HG03095 (cell line): Measurements from ENCODE around the gene PKP4.
"Not testable (repeated sequence)": the region's sequence is repeated elsewhere in the genome, so short reads cannot be mapped to it uniquely, and the experiment has no call there.

Experiments used
- ATAC-seq: cut with Tn5 transposase; IDR thresholded peaks from one replicate; pipeline ENCODE4 v1.9.1; 2021; ENCODE audit warnings: moderate library complexity; ENCODE audit not compliant: unreplicated experiment

Gene PKP4

DNA sequence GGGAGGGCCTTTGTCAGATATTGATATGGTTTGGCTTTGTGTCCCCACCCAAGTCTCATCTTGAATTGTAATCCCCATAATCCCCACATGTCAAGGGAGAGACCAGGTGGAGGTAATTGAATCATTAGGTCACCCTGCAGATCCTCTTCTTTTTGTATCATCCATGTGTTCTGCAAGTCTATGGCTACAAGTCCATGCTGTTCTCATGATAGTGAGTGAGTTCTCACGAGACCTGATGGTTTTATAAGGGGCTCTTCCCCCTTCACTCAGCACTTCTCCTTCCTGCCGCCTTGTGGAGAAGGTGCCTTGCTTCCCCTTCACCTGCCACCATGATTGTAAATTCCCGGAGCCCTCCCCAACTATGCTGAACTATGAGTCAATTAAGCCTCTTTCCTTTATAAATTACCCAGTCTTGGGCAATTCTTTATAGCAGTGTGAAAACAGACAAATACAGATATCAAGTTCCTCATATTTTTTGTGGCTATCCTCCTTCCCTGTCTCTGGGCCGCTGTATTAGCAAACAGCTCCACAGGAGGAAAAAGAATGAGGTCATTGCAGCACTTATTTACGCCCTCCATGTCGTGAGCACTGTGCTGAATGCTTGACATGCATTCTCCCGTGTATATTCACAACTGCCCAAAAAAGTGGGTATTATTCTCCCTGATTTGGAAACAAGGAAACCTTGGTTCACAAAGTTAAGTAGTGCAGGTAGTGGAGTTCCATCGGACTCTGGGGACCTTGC lies 248.1 kb downstream of the PKP4 start:
- ATAC-seq = not testable (repeated sequence)

- ATAC-seq = no peak
Observed at GRCh38 chr2:158712791-158713522, 256.2 kb downstream of the PKP4 start.

DNA sequence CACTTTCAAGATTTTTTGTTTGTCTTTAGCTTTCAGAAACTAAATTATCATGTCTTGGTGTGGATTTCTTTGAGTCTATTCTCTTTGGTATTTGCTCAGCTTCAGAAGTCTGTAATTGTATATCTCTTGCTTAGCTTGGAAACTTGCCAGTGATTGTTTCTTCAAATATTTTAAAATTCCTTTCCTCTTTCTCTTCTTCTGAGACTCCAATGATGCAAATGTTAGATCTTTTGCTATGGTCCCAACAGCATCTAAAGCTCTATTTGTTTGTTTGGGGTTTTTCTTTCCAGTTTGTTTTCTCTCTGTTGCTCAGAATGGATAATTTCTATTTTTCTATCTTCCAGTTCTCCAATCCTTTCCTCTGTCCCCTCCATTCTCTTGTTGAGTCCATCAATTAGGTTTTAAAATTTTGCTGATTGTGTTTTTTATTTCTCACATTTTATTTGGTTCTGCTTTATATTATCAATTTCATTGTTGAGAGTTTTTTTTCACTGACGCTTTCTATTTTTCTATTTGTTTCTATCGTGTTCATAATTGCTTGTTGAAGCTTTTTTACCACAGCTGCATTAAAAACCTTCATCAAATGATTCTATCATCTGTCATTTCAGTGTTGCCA lies 256.9 kb downstream of the PKP4 start:
- no peak for ATAC-seq

DNA sequence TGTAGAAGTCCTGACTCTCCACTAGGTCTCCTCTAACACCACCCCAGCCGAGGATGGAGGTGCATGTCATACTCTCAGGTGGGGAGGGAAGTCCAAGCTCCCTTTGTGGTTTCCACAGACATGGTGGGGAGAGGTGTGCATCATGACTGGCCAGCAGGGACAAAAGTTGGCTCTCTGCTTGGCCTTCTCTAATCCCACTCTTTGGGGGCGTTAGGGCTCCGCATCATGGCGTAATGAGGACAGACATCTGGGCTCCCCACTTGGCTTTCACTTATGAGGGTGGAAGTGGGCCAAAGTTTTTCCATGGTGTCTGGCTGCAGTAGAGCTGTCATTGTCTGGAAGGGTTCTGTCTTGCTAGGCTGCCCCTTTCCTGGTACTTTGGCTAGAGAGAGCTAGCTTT lies 257.7 kb downstream of the PKP4 start:
- no peak for ATAC-seq

- no peak for ATAC-seq
Observed at GRCh38 chr2:158715357-158715756, 258.6 kb downstream of the PKP4 start.

DNA sequence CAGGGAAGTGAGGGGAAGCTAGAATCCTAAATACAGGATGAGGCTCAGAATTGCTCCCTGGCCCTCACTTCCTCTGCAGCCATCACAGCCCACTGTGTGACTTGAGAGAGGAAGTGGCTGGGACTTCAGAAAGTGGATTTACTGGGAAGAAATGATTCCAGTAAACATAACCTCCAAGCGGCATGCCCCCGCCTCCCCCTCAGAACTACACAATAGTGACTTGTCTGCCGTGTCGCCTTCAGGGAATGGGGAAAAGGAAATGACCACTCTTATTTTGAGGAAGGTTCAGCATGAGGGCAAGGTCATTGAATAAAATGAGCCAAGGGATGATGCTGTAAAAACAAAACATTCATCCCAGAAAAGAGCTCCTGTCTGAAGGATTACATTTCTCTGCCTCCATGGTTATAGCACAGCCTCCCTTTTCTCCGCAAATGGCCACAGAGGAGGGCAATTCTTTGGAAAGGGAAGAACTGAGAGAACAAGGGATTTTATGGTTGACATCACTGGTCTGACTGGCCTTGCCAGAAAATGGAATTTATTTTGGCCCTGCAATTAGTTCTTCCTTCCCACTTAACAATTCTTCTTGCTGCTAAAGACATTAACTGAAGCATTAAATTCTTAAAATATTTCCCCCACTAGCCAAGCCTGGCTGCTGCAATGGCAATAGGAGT lies 259.5 kb downstream of the PKP4 start:
- no peak for ATAC-seq

DNA sequence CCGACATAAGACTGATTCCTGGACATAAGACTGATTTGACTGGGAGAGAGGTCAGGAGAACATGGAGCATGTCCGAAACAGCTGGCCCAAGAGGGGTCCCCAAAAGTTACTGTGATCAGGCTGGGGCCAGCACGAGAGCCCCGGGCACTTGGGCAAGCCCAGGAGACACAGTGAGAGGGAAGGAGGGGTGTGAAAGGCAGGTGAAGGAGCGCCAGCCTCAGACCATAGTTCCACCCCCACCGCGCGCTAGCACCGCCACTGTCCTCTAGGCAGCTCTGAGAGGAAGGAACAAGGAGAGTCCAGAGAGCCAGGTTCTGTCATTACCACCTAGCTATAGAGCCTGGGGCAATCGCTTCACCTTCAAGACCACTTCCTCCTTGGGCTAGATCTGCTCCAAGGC lies 260.2 kb downstream of the PKP4 start:
- ATAC-seq = no peak

GRCh38 chr2:158717366-158718195 lies 260.8 kb downstream of the PKP4 start:
- no peak for ATAC-seq

GRCh38 chr2:158718196-158718585 lies 261.4 kb downstream of the PKP4 start:
- no peak for ATAC-seq

DNA sequence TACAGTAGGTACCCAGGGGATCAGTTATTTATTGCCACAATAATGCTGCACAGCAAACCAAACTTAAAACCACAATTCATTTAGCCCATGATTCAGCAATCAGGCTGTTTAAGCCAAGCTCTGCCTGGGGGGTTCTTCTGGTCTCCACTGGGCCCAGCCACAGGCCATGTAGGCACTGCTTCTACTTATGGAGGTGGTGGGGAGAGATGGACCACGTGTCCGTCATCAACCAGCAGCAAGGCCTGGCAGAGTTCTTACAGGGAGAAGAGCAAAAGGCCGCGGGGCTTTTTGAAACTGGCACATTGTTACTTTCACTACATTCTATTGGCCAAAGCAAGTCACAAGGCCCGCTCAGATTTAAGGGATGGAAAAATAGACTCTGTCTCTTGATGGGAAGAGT lies 262.1 kb downstream of the PKP4 start:
- ATAC-seq = no peak

- no peak for ATAC-seq
Observed at GRCh38 chr2:158719403-158719802, 262.7 kb downstream of the PKP4 start.

- no peak for ATAC-seq
Observed at GRCh38 chr2:158722266-158723105, 265.7 kb downstream of the PKP4 start.

- ATAC-seq = no peak
Observed at GRCh38 chr2:158723181-158723838, 266.6 kb downstream of the PKP4 start.

DNA sequence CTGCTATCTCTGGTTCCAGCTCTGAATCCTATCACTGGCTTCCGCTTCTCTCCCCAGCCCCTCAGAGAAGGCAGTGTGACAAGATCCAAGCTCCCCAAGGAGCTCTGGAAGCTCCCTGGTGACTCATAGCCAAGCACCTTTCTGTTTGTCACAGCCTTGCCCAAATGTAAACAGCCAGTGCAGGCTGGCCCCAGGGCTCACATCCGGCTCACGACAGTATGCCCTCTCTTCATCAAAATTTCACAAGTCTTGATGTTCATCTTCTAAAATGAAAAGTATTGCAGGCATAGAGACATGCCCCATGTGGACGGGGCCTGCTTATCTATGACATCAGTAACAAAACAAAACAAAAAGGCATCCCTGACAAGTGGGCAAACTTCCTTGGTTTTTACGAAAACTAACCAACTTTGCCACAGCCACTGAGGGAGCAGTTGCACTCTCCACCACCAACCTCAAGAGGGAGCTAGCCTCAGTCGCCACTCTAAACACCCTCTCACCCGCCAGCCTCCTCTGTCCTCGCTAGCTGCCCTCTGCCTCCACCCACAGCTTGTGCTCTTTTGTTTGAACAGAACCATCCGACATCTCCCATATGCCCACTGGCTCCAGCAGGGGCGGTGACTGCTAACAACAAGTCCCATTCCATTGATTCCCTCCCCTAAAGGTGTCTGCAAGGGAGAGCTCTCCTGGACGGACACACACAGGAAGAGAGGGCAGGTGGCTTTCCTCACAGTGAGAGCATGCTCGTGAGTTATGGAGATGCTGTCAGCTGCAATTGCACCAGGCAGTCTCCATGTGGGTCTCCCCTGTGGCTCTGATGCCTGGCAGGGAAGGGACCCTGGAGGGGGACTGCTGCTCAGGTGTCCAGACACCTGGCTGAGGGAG lies 267.4 kb downstream of the PKP4 start:
- ATAC-seq = no peak

- no peak for ATAC-seq
Observed at GRCh38 chr2:158724803-158725381, 268.1 kb downstream of the PKP4 start.

DNA sequence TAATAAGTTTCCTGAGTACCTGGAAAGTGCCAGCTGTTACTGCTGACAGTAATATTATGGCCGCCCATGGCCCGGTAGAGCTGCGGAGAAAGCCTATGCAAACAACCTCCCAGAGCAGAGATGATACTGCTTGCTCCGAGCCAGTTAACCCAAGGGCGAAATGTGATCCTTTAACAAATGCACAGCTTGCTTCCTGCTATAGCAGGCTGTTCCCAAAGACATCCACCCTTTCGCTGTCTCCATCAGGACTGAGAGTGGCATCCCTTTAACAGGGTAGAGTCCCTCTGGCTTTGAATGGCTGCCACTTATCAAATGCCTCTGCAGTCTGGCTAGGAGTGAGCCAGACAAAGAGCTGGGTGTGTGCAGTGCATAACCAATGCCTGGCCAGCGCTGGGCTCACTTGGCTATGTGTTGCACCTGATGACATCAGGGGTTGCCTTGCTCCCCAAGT lies 268.7 kb downstream of the PKP4 start:
- no peak for ATAC-seq

GRCh38 chr2:158726911-158727592 lies 270.3 kb downstream of the PKP4 start:
- no peak for ATAC-seq
